MCF 10A (cell line): ENCODE measurements around the gene CCDC13. TPM values are rescaled to one million over a fixed set of nuclear protein-coding genes. Genes with fewer than 3 reads are reported as not detected.

Experiments used
- BruUV-seq: library from RNA; stranded (reverse); fragments of 400-500 nt; replicated peaks from 2 replicates; lab custom pipeline; 2021; lab: Mats Ljungman, UMichigan
- CTCF ChIA-PET: fragments of 300-600 bp; sonication (Branson Sonifier 250); formaldehyde crosslinking; extraction: SDS; loops from one replicate; lab custom pipeline; 2021; ENCODE audit warnings: antibody characterized with exemption, inconsistent platforms; lab: Yijun Ruan, JAX
- POLR2A ChIA-PET: fragments of 300-600, 350-650 bp; sonication (Branson Sonifier 250); formaldehyde crosslinking; extraction: SDS; loops from one replicate; lab custom pipeline; 2020; ENCODE audit warnings: antibody characterized with exemption, inconsistent platforms; lab: Yijun Ruan, JAX
- DNase-seq: peaks from one replicate; pipeline ENCODE4 v3.0.0-alpha.2; 2018; ENCODE audit not compliant: unreplicated experiment
- H3K27ac Mint-ChIP-seq: one replicate; pipeline ENCODE4 v1.8.0; 2022; ENCODE audit warnings: mild to moderate bottlenecking, low read depth, mixed read lengths; ENCODE audit not compliant: unreplicated experiment
- H3K27me3 Mint-ChIP-seq: one replicate; pipeline ENCODE4 v1.8.0; 2022; ENCODE audit warnings: mixed read lengths; ENCODE audit not compliant: insufficient read depth, unreplicated experiment
- H3K36me3 Mint-ChIP-seq: one replicate; pipeline ENCODE4 v1.8.0; 2022; ENCODE audit warnings: mild to moderate bottlenecking, moderate library complexity, mixed read lengths; ENCODE audit not compliant: insufficient read depth, unreplicated experiment
- H3K4me1 Mint-ChIP-seq: one replicate; pipeline ENCODE4 v1.8.0; 2022; ENCODE audit warnings: mixed read lengths; ENCODE audit not compliant: insufficient read depth, unreplicated experiment
- H3K4me3 Mint-ChIP-seq: one replicate; pipeline ENCODE4 v1.8.0; 2022; ENCODE audit warnings: mild to moderate bottlenecking, moderate library complexity, mixed read lengths; ENCODE audit not compliant: unreplicated experiment
- H3K9me3 Mint-ChIP-seq: one replicate; pipeline ENCODE4 v1.8.0; 2022; ENCODE audit warnings: mixed read lengths; ENCODE audit not compliant: unreplicated experiment
- intact Hi-C: fragments of 100-400 bp; cut with micrococcal nuclease; formaldehyde crosslinking; loops from 2 replicates; pipeline ENCODE4 v1.14.1; 2022
- total RNA-seq: library from RNA; stranded (reverse); gene quantifications from 2 replicates; pipeline ENCODE4 v1.2.3, GENCODE V29; 2022
- TF ChIP-seq, protein P1 (sequence below): fragments of 200-600 bp; IDR thresholded peaks from one replicate; pipeline ENCODE4 v1.8.0; 2022; ENCODE audit warnings: antibody characterized with exemption, mild to moderate bottlenecking; ENCODE audit not compliant: unreplicated experiment

CCDC13 gene
- total RNA-seq, 1 experiment from 2014 or later = 1.1 TPM

DNA sequence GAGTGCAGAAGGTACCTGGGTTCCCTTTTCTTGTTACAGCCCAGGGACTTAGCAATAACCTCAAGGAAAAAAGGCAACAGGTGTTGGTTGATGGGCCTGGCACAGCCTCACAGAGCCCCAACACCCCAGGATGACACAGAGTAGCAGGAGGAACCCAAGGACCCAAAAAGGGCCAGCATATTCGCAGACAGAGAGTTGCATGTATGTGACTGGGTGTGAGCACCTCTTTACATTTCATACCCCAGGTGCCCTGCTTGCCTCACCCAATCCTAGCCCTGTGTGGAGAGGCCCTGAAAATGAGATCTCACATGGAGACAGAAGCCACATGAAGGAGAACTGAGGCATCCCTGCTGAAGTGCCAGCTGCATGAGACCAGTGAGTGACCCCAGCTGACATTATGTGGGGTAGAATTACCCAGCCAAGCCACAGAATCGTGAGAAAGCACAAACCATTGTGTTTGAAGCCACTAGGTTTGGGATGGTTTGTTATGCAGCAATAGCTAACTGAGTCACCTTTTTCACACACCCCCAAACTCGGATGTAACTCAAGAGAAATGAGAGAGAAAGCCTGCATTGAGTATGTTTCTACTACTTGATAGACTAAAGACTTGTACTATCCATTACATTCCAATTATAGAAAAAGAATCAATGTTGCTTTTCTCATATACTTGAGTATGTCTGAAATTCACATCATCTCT is 44.2 kb downstream of the CCDC13 start:
- Mint-ChIP-seq H3K4me1 (peaks cover 5% of the 10 kb centered on the region), H3K9me3 (no peaks in the 10 kb centered on the region), H3K27me3 (peaks cover 10% of the 10 kb centered on the region), H3K36me3 (no peaks in the 10 kb centered on the region), H3K27ac (no peak overlapping the region), H3K4me3 (no peak overlapping the region)
- no peak for DNase-seq
- CTCF ChIA-PET = interaction anchor here (0.6 kb wide), 1 partner anchor 13 kb away, joined by 3 read pairs; no protein-coding TSS in a partner anchor
- TF ChIP-seq, protein P1, sequence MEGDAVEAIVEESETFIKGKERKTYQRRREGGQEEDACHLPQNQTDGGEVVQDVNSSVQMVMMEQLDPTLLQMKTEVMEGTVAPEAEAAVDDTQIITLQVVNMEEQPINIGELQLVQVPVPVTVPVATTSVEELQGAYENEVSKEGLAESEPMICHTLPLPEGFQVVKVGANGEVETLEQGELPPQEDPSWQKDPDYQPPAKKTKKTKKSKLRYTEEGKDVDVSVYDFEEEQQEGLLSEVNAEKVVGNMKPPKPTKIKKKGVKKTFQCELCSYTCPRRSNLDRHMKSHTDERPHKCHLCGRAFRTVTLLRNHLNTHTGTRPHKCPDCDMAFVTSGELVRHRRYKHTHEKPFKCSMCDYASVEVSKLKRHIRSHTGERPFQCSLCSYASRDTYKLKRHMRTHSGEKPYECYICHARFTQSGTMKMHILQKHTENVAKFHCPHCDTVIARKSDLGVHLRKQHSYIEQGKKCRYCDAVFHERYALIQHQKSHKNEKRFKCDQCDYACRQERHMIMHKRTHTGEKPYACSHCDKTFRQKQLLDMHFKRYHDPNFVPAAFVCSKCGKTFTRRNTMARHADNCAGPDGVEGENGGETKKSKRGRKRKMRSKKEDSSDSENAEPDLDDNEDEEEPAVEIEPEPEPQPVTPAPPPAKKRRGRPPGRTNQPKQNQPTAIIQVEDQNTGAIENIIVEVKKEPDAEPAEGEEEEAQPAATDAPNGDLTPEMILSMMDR = no peak
- BruUV-seq = no TSS peak
- POLR2A ChIA-PET = interaction anchor here (0.6 kb wide), 1 partner anchor 964 kb away, joined by 3 read pairs; no protein-coding TSS in a partner anchor
- intact Hi-C loops = no loop called here

DNA sequence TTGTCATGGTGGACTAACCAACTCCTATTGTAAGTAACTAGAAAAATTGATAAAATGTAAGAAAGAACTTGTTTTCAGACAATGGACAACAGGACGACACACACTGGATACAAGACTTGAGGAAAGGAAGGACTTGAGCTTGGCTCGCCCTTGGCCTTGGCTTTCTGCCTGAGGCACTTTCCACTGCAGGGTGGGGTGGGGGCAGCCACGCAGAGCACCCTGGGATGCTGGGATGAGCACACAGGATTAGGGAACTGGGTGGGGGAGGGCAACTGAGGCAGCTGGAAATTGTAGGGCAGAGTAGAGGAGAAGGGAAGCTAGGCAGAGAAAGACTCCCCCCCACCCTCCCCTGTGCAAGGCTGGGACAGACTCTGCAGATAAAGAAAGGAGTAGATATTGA is 45.0 kb downstream of the CCDC13 start:
- ChIA-PET POLR2A (no interaction called here), CTCF (no interaction called here)
- intact Hi-C loops = no loop called here
- no peaks in the 10 kb centered on the region for H3K9me3 Mint-ChIP-seq
- no peak overlapping the region for H3K4me3 Mint-ChIP-seq
- H3K27ac Mint-ChIP-seq = no peak overlapping the region
- peaks cover 5% of the 10 kb centered on the region for H3K4me1 Mint-ChIP-seq
- no peak for DNase-seq
- H3K27me3 Mint-ChIP-seq = peaks cover 10% of the 10 kb centered on the region
- TF ChIP-seq, protein P1 = no peak
- BruUV-seq = no TSS peak
- H3K36me3 Mint-ChIP-seq = no peaks in the 10 kb centered on the region

DNA sequence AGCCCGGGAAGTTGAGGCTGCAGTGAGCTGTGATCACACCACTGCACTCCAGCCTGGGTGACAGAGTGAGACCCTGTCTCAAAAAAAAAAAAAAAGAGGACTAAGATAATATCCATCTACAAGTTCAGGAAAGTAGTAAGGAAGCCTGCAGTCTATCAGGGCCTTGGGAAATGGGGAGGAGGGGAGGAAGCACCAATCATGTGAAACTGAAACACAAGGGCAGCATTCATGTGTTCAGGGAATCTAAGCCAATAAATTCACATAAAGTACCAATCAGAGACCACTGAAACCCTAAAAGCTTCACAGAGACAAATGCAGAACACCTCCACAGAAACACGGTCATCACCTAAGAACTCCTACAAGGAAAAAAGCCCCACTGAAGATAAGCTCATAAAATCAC is 47.6 kb downstream of the CCDC13 start:
- H3K27ac Mint-ChIP-seq = no peak overlapping the region

DNA sequence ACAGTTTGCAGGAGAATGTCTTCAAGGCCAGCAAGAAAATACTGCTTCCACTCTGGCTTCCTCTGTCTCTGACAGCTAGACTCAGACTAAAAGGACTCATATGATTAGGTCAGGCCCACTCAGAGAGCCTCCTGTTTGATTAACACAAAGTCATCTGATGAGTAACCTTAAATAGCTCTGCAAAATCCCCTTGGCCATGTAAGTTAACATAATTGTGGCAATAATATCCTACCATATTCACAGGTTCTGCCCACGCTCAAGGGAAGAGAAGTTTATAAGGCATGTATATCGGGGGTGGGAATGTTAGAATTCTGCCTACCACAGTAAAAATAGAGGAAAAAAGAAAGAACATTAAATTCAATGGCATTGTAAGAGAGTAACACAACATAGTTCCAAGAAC is 49.8 kb downstream of the CCDC13 start:
- BruUV-seq = no TSS peak
- Mint-ChIP-seq H3K4me3 (no peak overlapping the region), H3K27ac (no peak overlapping the region), H3K4me1 (peaks cover 9% of the 10 kb centered on the region), H3K36me3 (no peaks in the 10 kb centered on the region), H3K9me3 (no peaks in the 10 kb centered on the region), H3K27me3 (peaks cover 10% of the 10 kb centered on the region)
- no peak for DNase-seq
- TF ChIP-seq, protein P1 = no peak
- CTCF ChIA-PET = interaction anchor here (0.7 kb wide), 1 partner anchor 156 kb away, joined by 3 read pairs; no protein-coding TSS in a partner anchor
- intact Hi-C loops = no loop called here
- POLR2A ChIA-PET = interaction anchor here (0.8 to 1.0 kb wide), 3 partner anchors 12 to 140 kb away, joined by 3 read pairs; no protein-coding TSS in a partner anchor

More for the DNA sequence above, 47.6 kb downstream of the CCDC13 start:
- CTCF ChIA-PET = interaction anchor here (0.6 kb wide), 1 partner anchor 94 kb away, joined by 4 read pairs; no protein-coding TSS in a partner anchor
- TF ChIP-seq, protein P1 = no peak
- POLR2A ChIA-PET = no interaction called here
- DNase-seq = no peak
- intact Hi-C loops = no loop called here
- Mint-ChIP-seq H3K36me3 (no peaks in the 10 kb centered on the region), H3K4me3 (no peak overlapping the region), H3K27me3 (peaks cover 10% of the 10 kb centered on the region), H3K9me3 (no peaks in the 10 kb centered on the region), H3K4me1 (peaks cover 7% of the 10 kb centered on the region)
- no TSS peak for BruUV-seq

Other genes with a start within 250 kb of the CCDC13 start
- gene SEC22C, start 191.3 kb downstream of the CCDC13 start, total RNA-seq = 52.1 and 55.7 TPM in 2 replicates
- 22.1 and 26.2 TPM in 2 replicates for gene SS18L2, start 182.4 kb downstream of the CCDC13 start, total RNA-seq
- 63.4 and 63.5 TPM in 2 replicates for gene NKTR, start 172.6 kb downstream of the CCDC13 start, total RNA-seq
- gene ZBTB47, start 119.6 kb downstream of the CCDC13 start, total RNA-seq = 10.9 and 12.4 TPM in 2 replicates
- not detected in 2 replicates for gene KLHL40, start 87.7 kb downstream of the CCDC13 start, total RNA-seq
- gene HHATL, start 70.5 kb downstream of the CCDC13 start, total RNA-seq = not detected in 2 replicates
- 140 and 161 TPM in 2 replicates for gene HIGD1A, start 31.2 kb upstream of the CCDC13 start, total RNA-seq
- 0.42 and 0.61 TPM in 2 replicates for gene ACKR2, start 36.2 kb upstream of the CCDC13 start, total RNA-seq
- not detected in 2 replicates for gene CYP8B1, start 102.6 kb upstream of the CCDC13 start, total RNA-seq
- gene ZNF662, start 132.9 kb upstream of the CCDC13 start, total RNA-seq = not detected in 2 replicates
- not detected in 2 replicates for gene GASK1A, start 206.1 kb upstream of the CCDC13 start, total RNA-seq